ENCODE measurements around the gene CHD8. TPM values are rescaled to one million over a fixed set of nuclear protein-coding genes. Genes with fewer than 3 reads are reported as not detected.

The CHD8 gene
- total RNA-seq, 1 experiment from 2014 or later, result 135 TPM

GRCh38 chr14:21384494-21384851, 71.5 kb downstream of the CHD8 start:
- H3K79me1 ChIP-seq (ENCODE audit: insufficient read depth, low read depth, low read length, poor library complexity, severe bottlenecking), result peaks cover 4% of the 10 kb centered on the region
- no peak overlapping the region for H2AFZ ChIP-seq (ENCODE audit: low read length)
- no peak overlapping the region for H2BK5ac ChIP-seq (ENCODE audit: insufficient read length, low read length)
- peak overlapping the region; percentile 61 for H3K14ac ChIP-seq (ENCODE audit: insufficient read depth, low read length)
- no peaks in the 10 kb centered on the region for H3K9me3 ChIP-seq (ENCODE audit: control insufficient read depth, low read depth, low read length)
- TF ChIP-seq CTCF (conservative IDR thresholded peaks at IDR 0.05), result no peak
- no peak overlapping the region for H2BK15ac ChIP-seq (ENCODE audit: low read depth, low read length)
- no peak overlapping the region for H3T11ph ChIP-seq (ENCODE audit: low read length)
- peak overlapping the region; percentile 77 for H3K4me2 ChIP-seq (ENCODE audit: insufficient read depth, insufficient read length, low read length)
- H3K23ac ChIP-seq (ENCODE audit: insufficient read length, low read depth, low read length), result no peak overlapping the region
- no peaks in the 10 kb centered on the region for H4K20me1 ChIP-seq (ENCODE audit: control insufficient read depth, insufficient read depth, insufficient read length)
- Mint-ChIP-seq H3K4me1 (peaks cover 19 to 25% of the 10 kb centered on the region in 2 experiments), H3K36me3 (ENCODE audit: insufficient read depth in 1 of 3, low read depth in 3 of 3) (peaks cover 21 to 55% (median 37%) of the 10 kb centered on the region in 3 experiments; a peak in 6 of 7 replicates), H3K4me3 (peak overlapping the region; percentile 96 to 98), H3K27me3 (ENCODE audit: low read depth) (no peaks in the 10 kb centered on the region), H3K27ac (peak overlapping the region; percentile 100), H3K9me3 (peaks cover 0 to 8% of the 10 kb centered on the region in 2 experiments; a peak in 1 of 5 replicates)
- H2BK12ac ChIP-seq (ENCODE audit: insufficient read length, low read depth, low read length), result no peak overlapping the region
- H2AK5ac ChIP-seq (ENCODE audit: insufficient read length, low read length), result no peak overlapping the region
- no peaks in the 10 kb centered on the region for H3K27me3 ChIP-seq (ENCODE audit: insufficient read depth, low read length)
- peaks cover 24% of the 10 kb centered on the region; the same call in 1 of the 2 replicates for H3K79me2 ChIP-seq (ENCODE audit: insufficient read depth, low read length)
- no peak overlapping the region for H3K18ac ChIP-seq (ENCODE audit: insufficient read length, low read depth, low read length)
- no peak overlapping the region for H4K91ac ChIP-seq (ENCODE audit: insufficient read length, low read depth, low read length)
- H3K27ac ChIP-seq (ENCODE audit: insufficient read length, low read depth, low read length), result peak overlapping the region; percentile 87
- WGBS (ENCODE audit: extremely low coverage, insufficient read length, low lambda C conversion rate), result no CpG with 5 or more reads among the region's 12 CpGs
- no peak overlapping the region for H4K8ac ChIP-seq (replicated peaks; ENCODE audit: insufficient read length, low read depth, low read length)
- no peak overlapping the region for H2BK20ac ChIP-seq (ENCODE audit: low read depth, low read length, poor library complexity, severe bottlenecking)
- H3K9ac ChIP-seq (ENCODE audit: extremely low read depth, insufficient read length, low read length), result peak overlapping the region; percentile 48
- no peak for DNase-seq
- H3K4me1 ChIP-seq (ENCODE audit: insufficient read depth, low read length), result no peaks in the 10 kb centered on the region
- peaks cover 11% of the 10 kb centered on the region for H3K23me2 ChIP-seq (ENCODE audit: insufficient read length, low read depth, low read length, poor library complexity, severe bottlenecking)
- no peak overlapping the region for H4K5ac ChIP-seq (ENCODE audit: insufficient read length, low read depth, low read length)
- no peak overlapping the region for H2BK120ac ChIP-seq (ENCODE audit: low read depth, low read length, poor library complexity, severe bottlenecking)
- no peak overlapping the region for H3K56ac ChIP-seq (ENCODE audit: insufficient read length, low read depth, low read length)
- H3K4ac ChIP-seq (ENCODE audit: low read depth, low read length), result no peak overlapping the region
